RWPE1 (cell line): ENCODE data around the gene CYYR1.

Experiments used
- CTCF ChIA-PET: fragments of 350-600 bp; sonication (Branson Sonifier 250); formaldehyde crosslinking; extraction: SDS; loops from one replicate; lab custom pipeline; 2021; lab: Yijun Ruan, JAX
- POLR2A ChIA-PET: fragments of 400-600 bp; formaldehyde crosslinking; extraction: SDS; loops from one replicate; lab custom pipeline; 2020; ENCODE audit warnings: antibody characterized with exemption; ENCODE audit not compliant: low non-redundant PET; lab: Yijun Ruan, JAX
- DNase-seq: peaks from one replicate; pipeline ENCODE4 v3.0.0; 2012; ENCODE audit warnings: low spot score
- H3K27ac ChIP-seq: fragments of 450-650 bp; 2 replicates; pipeline ENCODE4 v1.5.1; 2017
- TF ChIP-seq, protein P1 (sequence below): fragments of 450-650 bp; conservative IDR thresholded peaks from 2 replicates; pipeline ENCODE4 v1.5.1; 2017; ENCODE audit warnings: low read depth, mild to moderate bottlenecking

The CYYR1 gene

DNA sequence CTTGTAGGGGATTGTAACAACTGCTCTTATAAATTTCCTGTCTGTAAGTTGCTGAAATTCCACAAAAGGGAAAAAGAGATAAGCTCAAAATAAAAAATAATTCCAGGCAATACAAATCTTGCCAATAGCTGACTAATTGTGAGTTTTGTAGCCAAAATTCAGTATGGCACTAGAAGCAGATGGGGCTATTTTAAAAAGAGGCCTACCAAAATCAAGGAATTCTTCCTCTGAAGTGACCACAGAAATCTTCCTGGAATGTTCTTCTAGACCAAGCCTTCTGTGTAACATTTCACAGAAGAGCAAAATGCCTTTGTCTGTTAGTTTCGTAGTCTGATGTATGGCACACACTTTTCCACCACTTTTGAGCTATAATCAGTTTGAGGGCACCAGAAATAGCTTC is 127.6 kb downstream of the CYYR1 start:
- no peak for DNase-seq
- H3K27ac ChIP-seq = no peak overlapping the region
- TF ChIP-seq, protein P1, sequence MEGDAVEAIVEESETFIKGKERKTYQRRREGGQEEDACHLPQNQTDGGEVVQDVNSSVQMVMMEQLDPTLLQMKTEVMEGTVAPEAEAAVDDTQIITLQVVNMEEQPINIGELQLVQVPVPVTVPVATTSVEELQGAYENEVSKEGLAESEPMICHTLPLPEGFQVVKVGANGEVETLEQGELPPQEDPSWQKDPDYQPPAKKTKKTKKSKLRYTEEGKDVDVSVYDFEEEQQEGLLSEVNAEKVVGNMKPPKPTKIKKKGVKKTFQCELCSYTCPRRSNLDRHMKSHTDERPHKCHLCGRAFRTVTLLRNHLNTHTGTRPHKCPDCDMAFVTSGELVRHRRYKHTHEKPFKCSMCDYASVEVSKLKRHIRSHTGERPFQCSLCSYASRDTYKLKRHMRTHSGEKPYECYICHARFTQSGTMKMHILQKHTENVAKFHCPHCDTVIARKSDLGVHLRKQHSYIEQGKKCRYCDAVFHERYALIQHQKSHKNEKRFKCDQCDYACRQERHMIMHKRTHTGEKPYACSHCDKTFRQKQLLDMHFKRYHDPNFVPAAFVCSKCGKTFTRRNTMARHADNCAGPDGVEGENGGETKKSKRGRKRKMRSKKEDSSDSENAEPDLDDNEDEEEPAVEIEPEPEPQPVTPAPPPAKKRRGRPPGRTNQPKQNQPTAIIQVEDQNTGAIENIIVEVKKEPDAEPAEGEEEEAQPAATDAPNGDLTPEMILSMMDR = no peak
- ChIA-PET POLR2A (no interaction called here), CTCF (no interaction called here)

DNA sequence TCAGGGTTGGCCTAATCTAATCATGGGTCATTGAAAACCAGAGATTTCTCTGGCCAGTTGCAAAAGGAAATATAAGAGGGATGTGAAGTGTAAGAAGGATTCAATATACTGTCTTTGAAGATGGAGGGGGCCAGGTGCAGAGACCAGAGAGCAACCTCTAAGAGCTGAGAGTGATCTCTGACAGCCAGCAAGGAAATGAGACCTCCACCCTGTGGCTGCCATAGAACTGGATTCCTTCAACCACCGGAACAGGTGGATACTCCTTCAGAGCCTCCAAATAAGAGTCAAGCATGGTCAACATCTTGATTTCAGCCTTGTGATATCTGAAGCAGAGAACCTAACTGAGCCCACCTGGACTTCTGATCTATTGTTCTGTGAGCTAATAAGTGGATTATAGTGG is 128.4 kb downstream of the CYYR1 start:
- TF ChIP-seq, protein P1 = no peak
- POLR2A ChIA-PET = no interaction called here
- H3K27ac ChIP-seq = no peak overlapping the region
- DNase-seq = no peak
- CTCF ChIA-PET = no interaction called here

DNA sequence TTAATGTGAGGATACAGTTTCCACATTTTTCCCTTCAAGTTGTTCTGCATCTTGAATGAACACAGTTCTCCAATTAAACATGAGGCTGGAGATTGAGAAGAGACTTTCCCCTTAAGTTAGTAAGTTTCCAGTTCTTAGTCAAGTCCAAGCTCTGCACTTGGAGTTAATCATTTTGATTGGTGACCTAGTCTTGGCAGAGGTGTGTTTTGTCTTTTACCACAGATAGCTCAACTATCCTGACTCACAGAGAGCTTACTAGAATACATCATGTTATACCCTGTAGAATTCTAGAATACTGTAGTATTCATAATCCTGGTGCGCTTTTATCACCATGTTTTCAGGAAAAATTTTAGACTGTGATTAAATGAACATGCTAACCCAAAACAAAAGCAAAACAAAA is 129.2 kb downstream of the CYYR1 start:
- CTCF ChIA-PET = no interaction called here
- TF ChIP-seq, protein P1 = no peak
- POLR2A ChIA-PET = no interaction called here
- H3K27ac ChIP-seq = no peak overlapping the region
- no peak for DNase-seq

DNA sequence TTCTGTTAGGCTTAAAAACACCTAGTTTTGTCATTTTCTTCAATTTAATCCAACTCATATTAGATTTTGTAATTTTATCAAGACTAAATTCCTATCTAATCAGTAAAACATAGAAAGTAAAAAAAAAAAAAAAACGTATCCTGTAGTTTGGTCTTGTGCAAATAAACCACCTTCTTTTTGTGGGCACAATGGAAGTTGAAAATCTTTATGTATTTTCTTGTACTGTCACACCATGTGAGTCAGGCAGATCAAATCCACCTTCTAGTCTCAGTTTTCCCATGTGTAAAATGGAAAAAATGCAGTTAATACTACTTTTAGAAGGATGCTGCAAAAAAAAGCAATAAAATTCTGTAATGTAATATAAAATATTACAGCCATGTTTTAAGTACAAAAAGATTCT is 129.8 kb downstream of the CYYR1 start:
- no peak for DNase-seq
- H3K27ac ChIP-seq = no peak overlapping the region
- ChIA-PET CTCF (no interaction called here), POLR2A (no interaction called here)
- TF ChIP-seq, protein P1 = no peak

DNA sequence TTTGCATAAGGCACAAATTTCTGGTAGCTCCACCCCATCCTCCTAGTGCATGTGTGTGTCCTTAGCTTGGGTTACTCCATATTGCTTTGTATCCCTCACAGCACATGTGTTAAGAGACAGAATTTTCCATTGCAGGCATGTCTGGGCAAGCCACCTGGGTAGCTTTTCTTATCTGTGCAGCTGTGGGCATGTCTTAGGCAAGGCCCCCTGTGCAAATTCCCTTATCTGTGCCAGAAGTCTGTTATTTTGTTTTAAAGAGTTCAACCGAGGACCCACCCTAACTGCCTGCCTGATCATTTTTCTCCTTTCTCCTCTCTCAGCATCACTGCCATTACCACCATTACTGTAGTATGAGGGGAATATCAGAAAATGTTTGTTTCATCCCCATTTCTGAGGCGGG is 131.9 kb downstream of the CYYR1 start:
- CTCF ChIA-PET = interaction anchor here (0.6 to 0.8 kb wide), 2 partner anchors 20 to 39 kb away, joined by 3 to 7 read pairs; no protein-coding TSS in a partner anchor

DNA sequence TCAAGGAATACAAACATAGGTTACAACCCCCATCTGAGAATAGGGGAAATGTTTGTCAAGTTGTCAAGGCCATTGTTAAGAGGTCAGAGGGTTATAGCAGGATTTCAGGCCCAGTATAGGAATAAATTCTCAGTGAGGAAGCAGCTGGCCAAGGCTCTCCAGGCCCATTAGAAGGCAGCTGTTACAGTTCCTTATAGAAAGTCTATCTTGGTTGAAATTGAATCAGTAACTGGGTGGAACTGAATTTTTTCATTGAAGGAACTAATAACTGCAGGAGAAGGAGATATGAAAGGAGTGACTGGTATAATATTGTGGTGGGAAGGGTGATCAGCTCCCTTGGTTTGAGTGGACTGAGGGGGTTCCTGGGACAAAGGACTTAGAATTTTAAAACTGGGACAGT is 134.1 kb downstream of the CYYR1 start:
- DNase-seq = no peak
- TF ChIP-seq, protein P1 = no peak
- CTCF ChIA-PET = no interaction called here
- H3K27ac ChIP-seq = no peak overlapping the region
- POLR2A ChIA-PET = no interaction called here

More for the DNA sequence above, 131.9 kb downstream of the CYYR1 start:
- POLR2A ChIA-PET = no interaction called here
- DNase-seq = no peak
- TF ChIP-seq, protein P1 = no peak
- no peak overlapping the region for H3K27ac ChIP-seq
